Measurements from ENCODE around the gene AMPD1.

- TF ChIP-seq CTCF (IDR thresholded peaks at IDR 0.05) (no peak), POLR2A (IDR thresholded peaks at IDR 0.05) (no peak)
Observed at GRCh38 chr1:114668373-114668772, 27.0 kb downstream of the AMPD1 start.
